SU-DHL-6 (cell line): ENCODE measurements around the gene SNX9.

Experiments
- EZH2phosphoT487 ChIP-seq: fragments of 200-600 bp; sonication (generic), shearing (Covaris generic); conservative IDR thresholded peaks from 2 replicates; pipeline ENCODE4 v1.6.1; 2018; ENCODE audit warnings: mild to moderate bottlenecking, antibody characterized with exemption, low read length, moderate library complexity, mixed read lengths
- TF ChIP-seq, protein P1 (sequence below): fragments of 200-600 bp; sonication (generic); IDR thresholded peaks from one replicate; pipeline ENCODE4 v1.5.1; 2017; ENCODE audit warnings: antibody characterized with exemption, mild to moderate bottlenecking, low read length, moderate library complexity; ENCODE audit not compliant: insufficient read depth, poor library complexity, severe bottlenecking

DNA sequence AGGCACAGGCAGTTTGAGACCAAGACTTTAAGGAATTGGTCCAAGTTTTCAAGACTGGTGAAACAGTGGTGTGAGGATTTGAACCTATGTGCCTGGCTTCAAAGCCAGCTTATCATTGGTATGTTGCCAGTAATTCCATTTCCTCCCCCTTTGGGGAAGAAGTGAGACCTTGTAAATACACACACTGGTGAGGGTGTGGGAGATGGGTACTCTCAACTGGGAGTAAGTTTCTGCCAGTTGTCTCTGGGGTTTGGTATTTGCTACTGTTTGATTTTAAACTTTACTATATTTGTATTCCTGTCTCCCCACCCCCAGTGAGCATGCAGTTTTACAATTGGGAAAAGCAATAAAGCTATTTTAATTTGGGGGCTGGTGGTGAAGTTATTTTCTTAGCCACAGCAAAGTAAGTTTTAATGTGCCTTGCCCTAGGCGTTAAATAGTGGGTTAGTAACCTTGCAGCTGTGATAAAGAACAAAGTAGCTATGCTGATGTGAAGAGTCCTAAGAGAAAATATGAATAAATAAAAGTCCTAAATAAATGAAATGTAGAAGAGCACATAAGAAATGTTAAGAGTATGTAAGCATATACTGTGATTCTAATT, 31.0 kb downstream of the SNX9 start:
- TF ChIP-seq, protein P1, sequence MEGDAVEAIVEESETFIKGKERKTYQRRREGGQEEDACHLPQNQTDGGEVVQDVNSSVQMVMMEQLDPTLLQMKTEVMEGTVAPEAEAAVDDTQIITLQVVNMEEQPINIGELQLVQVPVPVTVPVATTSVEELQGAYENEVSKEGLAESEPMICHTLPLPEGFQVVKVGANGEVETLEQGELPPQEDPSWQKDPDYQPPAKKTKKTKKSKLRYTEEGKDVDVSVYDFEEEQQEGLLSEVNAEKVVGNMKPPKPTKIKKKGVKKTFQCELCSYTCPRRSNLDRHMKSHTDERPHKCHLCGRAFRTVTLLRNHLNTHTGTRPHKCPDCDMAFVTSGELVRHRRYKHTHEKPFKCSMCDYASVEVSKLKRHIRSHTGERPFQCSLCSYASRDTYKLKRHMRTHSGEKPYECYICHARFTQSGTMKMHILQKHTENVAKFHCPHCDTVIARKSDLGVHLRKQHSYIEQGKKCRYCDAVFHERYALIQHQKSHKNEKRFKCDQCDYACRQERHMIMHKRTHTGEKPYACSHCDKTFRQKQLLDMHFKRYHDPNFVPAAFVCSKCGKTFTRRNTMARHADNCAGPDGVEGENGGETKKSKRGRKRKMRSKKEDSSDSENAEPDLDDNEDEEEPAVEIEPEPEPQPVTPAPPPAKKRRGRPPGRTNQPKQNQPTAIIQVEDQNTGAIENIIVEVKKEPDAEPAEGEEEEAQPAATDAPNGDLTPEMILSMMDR, result no peak
- no peak for TF ChIP-seq EZH2phosphoT487
